ENCODE results near the gene ATRN.

Gene ATRN

DNA sequence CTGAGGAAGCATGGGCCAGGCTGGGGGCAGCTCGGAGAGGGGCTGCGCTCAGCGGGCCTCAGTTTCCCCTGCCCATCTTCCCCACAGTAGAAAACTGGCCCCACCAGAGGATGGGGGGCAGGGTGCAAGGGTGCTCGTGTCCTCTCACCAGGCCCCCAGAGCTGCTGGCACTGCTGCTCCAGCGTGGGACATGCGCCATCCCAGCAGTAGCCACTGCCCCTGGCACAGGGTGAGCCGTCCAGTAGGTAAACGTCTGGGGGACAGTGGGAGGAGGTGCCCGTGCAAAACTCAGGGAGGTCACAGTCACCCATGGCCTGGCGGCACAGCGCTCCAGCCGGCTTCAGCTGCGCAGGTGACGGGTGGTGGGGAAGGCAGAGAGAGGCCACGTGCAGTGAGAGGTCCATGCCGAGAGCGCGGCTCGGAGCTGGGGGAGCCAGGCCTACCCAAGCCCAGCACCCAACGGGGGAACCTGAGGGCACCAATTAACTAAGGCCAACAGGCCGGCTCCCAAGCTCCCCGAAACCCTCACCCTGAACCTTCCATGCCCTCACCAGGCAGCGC is 201.2 kb downstream of the ATRN start:
- no peak overlapping the region for H3K4me3 ChIP-seq
- H3K4me1 ChIP-seq, result no peaks in the 10 kb centered on the region
- H3K36me3 ChIP-seq (replicated peaks), result no peaks in the 10 kb centered on the region
- peaks cover 44% of the 10 kb centered on the region for H3K27me3 ChIP-seq (ENCODE audit: low read depth)
- in situ Hi-C loops (cut with MboI; ENCODE audit: low sequenced_read_pairs), result no loop called here
- no peaks in the 10 kb centered on the region for H3K9me3 ChIP-seq
- no peak for DNase-seq (ENCODE audit: low spot score in 2 of 2)

DNA sequence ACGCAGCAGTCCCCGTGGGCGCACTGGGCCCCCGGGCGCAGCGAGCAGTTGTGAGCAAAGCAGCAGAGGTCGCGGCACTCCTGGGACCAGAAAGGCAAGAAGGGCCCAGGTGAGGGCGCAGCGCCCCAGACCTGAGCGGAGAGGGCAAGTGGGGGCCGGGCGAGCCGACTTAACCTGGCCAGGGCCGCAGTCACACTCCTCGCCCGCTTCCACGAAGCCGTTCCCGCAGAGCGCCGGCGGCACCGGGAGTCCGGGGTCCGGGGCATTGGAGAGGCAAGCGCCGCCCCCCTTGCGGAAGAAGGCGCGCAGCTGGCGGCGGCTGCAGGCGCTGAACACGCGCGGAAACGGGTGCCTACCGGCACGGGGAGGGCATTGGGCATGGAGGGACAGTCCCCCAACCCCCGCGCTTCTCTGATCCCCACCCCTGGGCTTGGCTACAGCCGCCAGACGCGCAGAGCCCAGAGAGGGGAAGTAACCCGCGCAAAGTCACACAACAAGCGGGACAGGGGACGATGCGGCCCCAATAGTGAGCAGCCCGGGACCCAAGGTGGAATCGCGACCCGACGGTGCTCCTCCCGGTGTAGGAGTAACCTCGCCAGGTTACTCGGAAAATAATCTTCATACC is 201.8 kb downstream of the ATRN start:
- Histone ChIP-seq H3K4me1 (no peaks in the 10 kb centered on the region), H3K27me3 (ENCODE audit: low read depth) (peaks cover 44% of the 10 kb centered on the region), H3K36me3 (replicated peaks) (no peaks in the 10 kb centered on the region), H3K9me3 (no peaks in the 10 kb centered on the region), H3K4me3 (no peak overlapping the region)
- in situ Hi-C loops (cut with MboI; ENCODE audit: low sequenced_read_pairs), result no loop called here
- DNase-seq (ENCODE audit: low spot score in 2 of 2), result no peak

GRCh38 chr20:3673221-3674070 is 202.6 kb downstream of the ATRN start:
- in situ Hi-C loops (cut with MboI; ENCODE audit: low sequenced_read_pairs), result no loop called here
- peaks cover 44% of the 10 kb centered on the region for H3K27me3 ChIP-seq (ENCODE audit: low read depth)
- no peaks in the 10 kb centered on the region for H3K9me3 ChIP-seq
- no peak overlapping the region for H3K4me3 ChIP-seq
- DNase-seq (ENCODE audit: low spot score in 2 of 2), result no peak
- no peaks in the 10 kb centered on the region for H3K4me1 ChIP-seq
- no peaks in the 10 kb centered on the region for H3K36me3 ChIP-seq (replicated peaks)

- no peaks in the 10 kb centered on the region for H3K4me1 ChIP-seq
- H3K27me3 ChIP-seq (ENCODE audit: low read depth), result peaks cover 44% of the 10 kb centered on the region
- no peak for DNase-seq (ENCODE audit: low spot score in 2 of 2)
- H3K4me3 ChIP-seq, result no peak overlapping the region
- in situ Hi-C loops (cut with MboI; ENCODE audit: low sequenced_read_pairs), result no loop called here
- no peaks in the 10 kb centered on the region for H3K36me3 ChIP-seq (replicated peaks)
- H3K9me3 ChIP-seq, result no peaks in the 10 kb centered on the region
Observed at GRCh38 chr20:3674447-3674846, 203.6 kb downstream of the ATRN start.

DNA sequence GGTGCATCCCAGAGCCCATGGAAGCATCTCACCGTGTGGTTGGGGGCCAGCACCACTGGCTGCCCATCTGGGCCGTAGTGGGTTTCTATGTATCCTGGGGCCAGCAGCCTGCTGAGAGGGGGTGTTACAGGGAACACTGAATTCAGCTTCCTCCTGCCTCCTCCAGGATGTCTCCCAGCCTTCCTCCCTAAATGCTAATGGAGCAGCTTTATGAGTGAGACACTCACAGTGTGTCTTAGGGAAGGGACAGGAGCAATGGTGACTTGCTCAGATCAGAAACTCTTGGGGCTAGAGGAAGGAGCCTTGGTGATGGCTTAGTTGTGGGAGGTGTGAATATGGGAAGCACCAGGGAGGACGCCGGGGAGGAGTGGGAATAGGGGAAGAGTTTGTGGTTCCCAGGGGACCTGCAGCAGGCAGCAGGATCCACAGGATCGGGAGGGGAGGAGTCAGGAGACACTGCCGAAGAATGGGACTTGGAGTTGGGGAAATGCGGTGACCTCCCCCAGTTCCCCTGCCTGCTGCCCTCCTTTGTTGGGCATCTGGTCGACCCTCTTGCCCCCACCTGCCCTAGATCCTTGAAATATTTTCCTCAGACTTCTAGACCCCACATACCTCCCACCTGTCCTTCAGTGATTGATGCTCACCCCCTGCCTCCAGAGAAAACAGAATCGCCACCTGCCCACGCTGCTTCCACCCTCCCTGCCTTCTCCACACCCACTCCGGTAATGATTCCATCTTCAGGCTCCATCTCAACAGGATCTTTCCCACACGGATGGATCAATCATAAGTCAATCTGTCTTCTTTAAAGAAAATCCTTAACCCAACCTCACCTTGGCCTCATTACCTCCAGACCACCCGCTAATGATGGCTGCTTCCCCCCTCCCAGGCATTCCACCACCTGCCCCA is 204.4 kb downstream of the ATRN start:
- H3K9me3 ChIP-seq, result no peaks in the 10 kb centered on the region
- in situ Hi-C loops (cut with MboI; ENCODE audit: low sequenced_read_pairs), result loop anchor here (5.0 kb wide), 1 partner anchor 37 kb away; the partner anchor contains the start of gene SIGLEC1
- H3K4me3 ChIP-seq, result no peak overlapping the region
- no peaks in the 10 kb centered on the region for H3K4me1 ChIP-seq
- H3K36me3 ChIP-seq (replicated peaks), result no peaks in the 10 kb centered on the region
- DNase-seq (ENCODE audit: low spot score in 2 of 2), result no peak
- H3K27me3 ChIP-seq (ENCODE audit: low read depth), result peaks cover 44% of the 10 kb centered on the region

DNA sequence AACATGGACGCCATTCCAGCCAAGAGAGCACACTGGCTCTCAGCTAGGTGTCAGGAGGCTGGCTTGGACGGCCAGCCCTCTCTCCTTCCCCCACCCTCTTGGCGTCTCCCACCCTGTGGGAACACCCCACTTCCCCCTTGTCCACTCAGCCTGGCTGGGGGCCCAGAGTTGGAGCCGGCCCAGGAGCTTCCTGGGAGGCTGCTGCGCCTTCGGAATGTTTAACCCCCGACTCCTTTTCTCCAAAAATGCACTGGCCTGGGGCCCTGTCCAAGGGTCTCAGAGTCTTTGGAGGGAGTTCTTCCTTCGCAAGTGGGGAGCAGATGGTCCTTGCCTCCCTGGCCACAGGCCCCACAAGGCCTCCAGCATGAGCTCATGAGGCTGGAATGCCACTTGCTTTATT is 206.9 kb downstream of the ATRN start:
- in situ Hi-C loops (cut with MboI; ENCODE audit: low sequenced_read_pairs), result loop anchor here (5.0 kb wide), 1 partner anchor 35 kb away; the partner anchor contains the start of gene SIGLEC1
- DNase-seq (ENCODE audit: low spot score in 2 of 2), result no peak
- no peaks in the 10 kb centered on the region for H3K9me3 ChIP-seq
- H3K4me3 ChIP-seq, result no peak overlapping the region
- no peaks in the 10 kb centered on the region for H3K4me1 ChIP-seq
- H3K36me3 ChIP-seq (replicated peaks), result no peaks in the 10 kb centered on the region
- H3K27me3 ChIP-seq (ENCODE audit: low read depth), result peaks cover 33% of the 10 kb centered on the region

GRCh38 chr20:3678198-3678597 is 207.4 kb downstream of the ATRN start:
- in situ Hi-C loops (cut with MboI; ENCODE audit: low sequenced_read_pairs), result loop anchor here (5.0 kb wide), 1 partner anchor 34 kb away; the partner anchor contains the start of gene SIGLEC1
- H3K27me3 ChIP-seq (ENCODE audit: low read depth), result peaks cover 28% of the 10 kb centered on the region
- H3K9me3 ChIP-seq, result no peaks in the 10 kb centered on the region

DNA sequence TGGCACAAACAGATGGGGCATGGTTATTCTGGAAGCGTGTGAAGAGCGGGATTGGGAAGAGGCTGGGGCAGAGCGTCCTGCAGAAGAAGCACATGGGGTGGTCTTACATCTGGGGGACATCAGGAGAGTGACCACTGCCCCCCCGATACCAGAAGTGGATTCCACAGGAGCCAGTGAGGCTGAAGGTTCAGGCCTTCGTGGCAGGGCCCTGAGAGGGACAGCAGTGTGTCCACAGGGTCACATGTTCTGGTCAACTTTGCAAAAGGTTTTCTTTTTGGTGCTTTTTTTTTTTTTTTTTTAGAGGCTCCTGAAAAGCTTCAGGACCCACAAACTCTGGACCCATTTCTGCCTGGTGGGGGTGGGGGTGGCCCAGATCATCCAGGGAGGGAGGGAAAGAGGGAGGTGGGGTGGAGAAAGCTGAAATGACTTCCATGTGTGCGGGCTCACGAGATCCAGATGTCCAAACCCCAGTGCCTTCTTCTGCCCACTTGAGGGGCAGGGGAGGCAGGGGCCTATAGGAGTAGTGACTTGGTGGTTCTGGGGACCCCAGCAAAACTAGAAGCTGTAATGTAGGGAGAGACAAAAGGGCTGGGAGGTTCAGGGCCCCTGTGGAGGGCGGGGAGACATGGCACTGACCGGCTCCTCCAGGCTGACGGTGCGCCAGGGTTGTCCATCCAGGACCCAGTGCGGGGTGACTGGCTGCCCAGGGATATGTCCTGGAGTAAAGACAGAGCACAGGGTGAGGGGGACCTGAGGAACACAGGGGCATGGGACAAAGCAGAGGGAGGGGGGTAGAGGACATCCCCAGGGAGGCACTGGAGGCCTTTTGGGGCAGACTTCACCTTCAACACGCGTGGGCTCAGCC is 208.3 kb downstream of the ATRN start:
- Histone ChIP-seq H3K4me1 (peaks cover 3% of the 10 kb centered on the region), H3K9me3 (no peaks in the 10 kb centered on the region), H3K36me3 (replicated peaks) (no peaks in the 10 kb centered on the region), H3K27me3 (ENCODE audit: low read depth) (peaks cover 21% of the 10 kb centered on the region), H3K4me3 (no peak overlapping the region)
- in situ Hi-C loops (cut with MboI; ENCODE audit: low sequenced_read_pairs), result loop anchor here (5.0 kb wide), 1 partner anchor 33 kb away; the partner anchor contains the start of gene SIGLEC1
- no peak for DNase-seq (ENCODE audit: low spot score in 2 of 2)

More at GRCh38 chr20:3678198-3678597, 207.4 kb downstream of the ATRN start:
- no peaks in the 10 kb centered on the region for H3K36me3 ChIP-seq (replicated peaks)
- no peak for DNase-seq (ENCODE audit: low spot score in 2 of 2)
- no peak overlapping the region for H3K4me3 ChIP-seq
- H3K4me1 ChIP-seq, result no peaks in the 10 kb centered on the region

DNA sequence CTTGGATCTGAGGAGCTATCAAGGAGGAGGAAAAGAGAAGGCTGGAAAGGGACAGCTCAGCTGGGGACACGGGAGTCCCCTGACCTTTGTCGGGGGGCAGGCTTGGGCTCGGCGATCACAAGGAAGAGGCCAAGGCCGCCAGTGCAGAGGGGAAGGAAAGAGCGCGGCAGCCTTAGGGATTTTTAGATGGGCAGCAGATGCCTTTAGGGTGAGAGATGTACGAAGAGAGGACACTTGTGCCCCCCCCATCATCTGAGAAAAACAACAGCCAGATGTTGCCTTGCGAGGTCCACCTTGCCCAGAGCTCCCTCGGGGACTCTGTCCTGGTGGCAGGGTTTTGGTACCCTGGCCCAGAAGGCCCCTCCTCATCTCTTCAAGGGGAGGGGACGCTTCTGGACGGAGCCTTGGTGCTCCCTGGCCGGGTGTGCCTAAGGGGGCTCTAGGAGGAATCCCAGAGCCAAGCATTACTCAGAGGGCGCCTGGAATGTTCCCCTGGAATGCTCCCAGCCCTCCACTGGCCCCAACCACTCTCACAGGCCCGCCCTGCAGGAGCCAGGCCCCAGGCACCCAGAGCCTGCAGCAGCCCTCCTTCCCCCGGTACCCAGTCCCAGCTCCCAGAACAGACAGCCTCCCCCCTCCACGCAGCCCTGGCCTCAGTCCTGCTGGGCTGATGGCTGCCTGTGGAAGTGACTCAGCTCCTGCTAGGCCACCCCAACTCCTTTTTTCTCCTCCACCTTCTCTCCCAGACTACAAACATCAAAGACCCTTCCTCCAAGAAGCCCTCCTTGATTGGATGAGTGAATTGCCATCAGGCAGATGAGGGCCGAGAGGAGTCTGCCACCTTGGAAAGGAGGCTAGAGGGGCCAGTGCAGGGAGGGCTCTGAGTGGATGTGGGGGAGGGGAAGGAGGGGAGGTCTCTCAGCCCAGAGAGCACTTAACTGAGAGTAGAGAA is 209.2 kb downstream of the ATRN start:
- H3K36me3 ChIP-seq (replicated peaks), result no peaks in the 10 kb centered on the region
- H3K9me3 ChIP-seq, result no peaks in the 10 kb centered on the region
- peaks cover 13% of the 10 kb centered on the region for H3K4me1 ChIP-seq
- H3K4me3 ChIP-seq, result no peak overlapping the region
- in situ Hi-C loops (cut with MboI; ENCODE audit: low sequenced_read_pairs), result loop anchor here (5.0 kb wide), 1 partner anchor 32 kb away; the partner anchor contains the start of gene SIGLEC1
- H3K27me3 ChIP-seq (ENCODE audit: low read depth), result peaks cover 12% of the 10 kb centered on the region
- DNase-seq (ENCODE audit: low spot score in 2 of 2), result no peak

DNA sequence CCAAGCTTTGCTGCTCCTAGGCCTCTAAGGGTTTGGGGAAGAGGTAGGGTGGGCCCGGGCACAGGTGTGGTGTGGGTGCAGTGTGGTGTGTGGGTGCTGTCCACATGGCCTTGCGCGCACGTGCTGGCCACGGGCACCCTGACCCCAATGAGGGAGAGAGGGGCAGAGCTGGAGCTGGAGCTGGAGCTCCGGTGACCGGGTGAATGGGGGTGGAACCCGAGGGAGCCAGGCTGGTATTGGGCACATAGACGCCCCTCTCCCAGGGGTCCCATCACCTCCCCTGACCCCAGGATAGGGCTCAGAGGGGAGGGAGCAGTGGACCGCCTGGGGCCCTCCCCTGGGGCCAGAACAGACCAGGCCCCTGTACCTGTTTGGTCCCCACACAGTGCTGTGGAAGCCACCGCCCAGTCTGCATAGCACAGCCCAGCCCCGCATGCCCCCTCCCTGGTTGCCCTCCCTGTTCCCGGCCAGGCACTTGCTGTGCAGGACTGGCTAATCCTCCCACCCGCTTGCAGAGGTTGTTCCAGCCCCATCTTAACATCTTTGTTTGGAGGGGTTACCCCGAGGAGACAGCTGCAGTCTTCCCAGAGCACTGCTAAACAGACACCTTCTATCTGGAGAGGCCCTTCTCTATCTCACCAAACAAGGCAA is 210.0 kb downstream of the ATRN start:
- no peak for DNase-seq (ENCODE audit: low spot score in 2 of 2)
- no peaks in the 10 kb centered on the region for H3K36me3 ChIP-seq (replicated peaks)
- no peaks in the 10 kb centered on the region for H3K9me3 ChIP-seq
- H3K27me3 ChIP-seq (ENCODE audit: low read depth), result peaks cover 4% of the 10 kb centered on the region; the same call in 1 of the 2 replicates
- in situ Hi-C loops (cut with MboI; ENCODE audit: low sequenced_read_pairs), result no loop called here
- peaks cover 13% of the 10 kb centered on the region for H3K4me1 ChIP-seq
- no peak overlapping the region for H3K4me3 ChIP-seq

DNA sequence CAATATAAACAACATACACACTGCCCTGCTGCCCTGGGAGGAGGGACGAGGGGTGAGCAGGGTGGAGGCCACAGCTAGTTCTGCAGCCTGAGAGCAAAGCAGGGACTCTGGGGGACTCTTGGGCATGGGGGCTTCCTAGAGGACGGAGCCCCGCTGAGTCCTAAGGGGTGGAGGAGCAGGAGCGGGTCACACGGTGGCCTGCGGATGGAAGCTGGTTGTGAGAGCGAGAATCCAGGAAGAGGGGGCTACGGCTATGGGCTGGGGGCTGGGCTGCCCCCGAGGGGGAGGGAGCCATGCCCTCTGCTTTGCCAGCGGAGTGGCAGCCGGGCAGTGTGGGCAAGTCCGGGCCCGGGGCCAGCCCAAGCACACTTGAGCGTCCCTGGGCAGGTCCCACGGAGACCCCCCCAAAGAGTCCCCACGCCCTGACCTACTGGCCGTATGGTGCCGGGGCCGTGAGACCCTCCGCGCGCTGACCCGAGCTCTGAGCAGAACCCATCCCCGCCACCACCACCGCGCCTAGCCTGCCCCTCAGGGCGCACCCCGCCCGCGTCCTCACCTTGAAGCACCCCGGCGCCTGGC is 210.6 kb downstream of the ATRN start:
- in situ Hi-C loops (cut with MboI; ENCODE audit: low sequenced_read_pairs), result no loop called here
- no peaks in the 10 kb centered on the region for H3K27me3 ChIP-seq (ENCODE audit: low read depth)
- no peak overlapping the region for H3K4me3 ChIP-seq
- H3K4me1 ChIP-seq, result peaks cover 13% of the 10 kb centered on the region
- no peak for DNase-seq (ENCODE audit: low spot score in 2 of 2)
- H3K9me3 ChIP-seq, result no peaks in the 10 kb centered on the region
- H3K36me3 ChIP-seq (replicated peaks), result no peaks in the 10 kb centered on the region

Measured in HAP-1 (cell line).